GM12874 (cell line): ENCODE results near the gene ZNF177.

Experiments
- CTCF ChIP-seq: IDR thresholded peaks from 2 replicates; pipeline ENCODE4 v1.5.1; 2011; ENCODE audit warnings: low read depth, mild to moderate bottlenecking, control low read depth, low read length, moderate library complexity; ENCODE audit not compliant: insufficient read depth

Gene ZNF177

GRCh38 chr19:9370738-9371619 is 8.2 kb downstream of the ZNF177 start:
- TF ChIP-seq CTCF, result no peak

GRCh38 chr19:9381361-9381785 is 18.6 kb downstream of the ZNF177 start:
- no peak for TF ChIP-seq CTCF

- TF ChIP-seq CTCF, result no peak
These were observed 44.1 kb downstream of the ZNF177 start for GRCh38 chr19:9406798-9407352.

- no peak for TF ChIP-seq CTCF
These were observed 45.0 kb downstream of the ZNF177 start for GRCh38 chr19:9407827-9408226.

- no peak for TF ChIP-seq CTCF
These were observed 50.6 kb downstream of the ZNF177 start for GRCh38 chr19:9413240-9413954.

GRCh38 chr19:9427941-9428340 is 65.1 kb downstream of the ZNF177 start:
- TF ChIP-seq CTCF, result no peak

- no peak for TF ChIP-seq CTCF
These were observed 67.6 kb downstream of the ZNF177 start for GRCh38 chr19:9430444-9430843.
